ENCODE measurements around the gene KCNH1.

Gene KCNH1

GRCh38 chr1:210882414-210883221 lies 251.3 kb downstream of the KCNH1 start:
- no peak for DNase-seq (ENCODE audit: low read depth)
- TF ChIP-seq, protein P1, sequence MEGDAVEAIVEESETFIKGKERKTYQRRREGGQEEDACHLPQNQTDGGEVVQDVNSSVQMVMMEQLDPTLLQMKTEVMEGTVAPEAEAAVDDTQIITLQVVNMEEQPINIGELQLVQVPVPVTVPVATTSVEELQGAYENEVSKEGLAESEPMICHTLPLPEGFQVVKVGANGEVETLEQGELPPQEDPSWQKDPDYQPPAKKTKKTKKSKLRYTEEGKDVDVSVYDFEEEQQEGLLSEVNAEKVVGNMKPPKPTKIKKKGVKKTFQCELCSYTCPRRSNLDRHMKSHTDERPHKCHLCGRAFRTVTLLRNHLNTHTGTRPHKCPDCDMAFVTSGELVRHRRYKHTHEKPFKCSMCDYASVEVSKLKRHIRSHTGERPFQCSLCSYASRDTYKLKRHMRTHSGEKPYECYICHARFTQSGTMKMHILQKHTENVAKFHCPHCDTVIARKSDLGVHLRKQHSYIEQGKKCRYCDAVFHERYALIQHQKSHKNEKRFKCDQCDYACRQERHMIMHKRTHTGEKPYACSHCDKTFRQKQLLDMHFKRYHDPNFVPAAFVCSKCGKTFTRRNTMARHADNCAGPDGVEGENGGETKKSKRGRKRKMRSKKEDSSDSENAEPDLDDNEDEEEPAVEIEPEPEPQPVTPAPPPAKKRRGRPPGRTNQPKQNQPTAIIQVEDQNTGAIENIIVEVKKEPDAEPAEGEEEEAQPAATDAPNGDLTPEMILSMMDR (IDR thresholded peaks at IDR 0.05; ENCODE audit: low read depth, low read length, missing control alignments) = no peak
- no peak overlapping the region for H3K4me3 ChIP-seq (ENCODE audit: low read depth, low read length)

DNA sequence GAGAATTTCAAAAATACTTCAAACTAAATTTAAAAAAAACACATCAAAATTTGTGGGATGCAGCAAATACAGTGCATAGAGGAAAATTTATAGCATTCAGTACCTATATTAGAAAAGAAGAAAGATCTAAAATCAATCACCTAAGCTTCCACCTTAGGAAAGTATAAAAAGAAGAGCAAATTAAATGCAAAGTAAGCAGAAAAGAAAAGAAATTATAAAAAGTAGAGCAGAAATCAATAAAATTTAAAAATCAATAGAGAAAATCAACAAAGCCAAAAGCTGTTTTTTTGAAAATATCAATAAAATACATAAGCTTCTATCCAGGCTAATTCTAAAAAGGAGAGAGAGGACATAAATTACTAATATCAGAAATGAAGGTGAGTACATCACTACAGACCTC lies 255.4 kb downstream of the KCNH1 start:
- TF ChIP-seq, protein P1 (IDR thresholded peaks at IDR 0.05; ENCODE audit: low read depth, low read length, missing control alignments) = no peak
- no peak overlapping the region for H3K4me3 ChIP-seq (ENCODE audit: low read depth, low read length)
- DNase-seq (ENCODE audit: low read depth) = no peak

DNA sequence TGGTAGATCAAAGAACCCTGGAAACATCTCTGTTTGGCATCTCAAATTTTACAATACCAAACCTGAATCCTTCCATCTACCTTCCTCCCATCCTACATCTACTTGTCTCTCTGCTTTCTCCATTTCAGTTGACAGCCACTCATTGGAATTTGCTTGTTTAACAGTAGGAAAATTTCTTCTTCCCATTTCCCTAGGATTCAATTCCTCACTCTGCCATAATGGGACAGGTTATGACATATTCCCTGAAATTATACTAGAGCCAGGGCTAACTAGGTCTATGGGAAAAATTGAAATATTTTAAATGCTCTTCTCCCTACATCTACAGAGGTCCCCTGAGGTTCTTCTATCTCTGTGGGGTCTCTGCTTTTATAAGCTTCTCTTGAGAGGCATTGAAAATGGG lies 257.7 kb downstream of the KCNH1 start:
- no peak for DNase-seq (ENCODE audit: low read depth)
- no peak overlapping the region for H3K4me3 ChIP-seq (ENCODE audit: low read depth, low read length)
- TF ChIP-seq, protein P1 (IDR thresholded peaks at IDR 0.05; ENCODE audit: low read depth, low read length, missing control alignments) = no peak

DNA sequence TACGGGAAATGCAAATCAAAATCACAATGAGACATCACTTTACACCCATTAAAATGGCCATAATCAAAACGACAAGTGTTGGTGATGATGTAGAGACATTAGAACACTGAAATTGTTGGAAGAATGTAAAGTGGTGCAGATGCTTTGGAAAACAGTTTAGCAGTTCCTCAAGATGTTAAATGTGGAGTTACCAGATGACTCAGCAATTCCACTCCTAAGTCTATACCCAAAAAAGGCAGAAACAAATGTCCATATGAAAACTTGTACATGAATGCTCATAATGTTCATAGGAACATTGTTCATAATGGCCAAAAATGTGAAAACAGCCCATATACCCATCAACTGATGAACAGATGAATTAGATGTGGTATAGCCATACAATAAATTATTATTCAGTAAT lies 267.4 kb downstream of the KCNH1 start:
- TF ChIP-seq, protein P1 (IDR thresholded peaks at IDR 0.05; ENCODE audit: low read depth, low read length, missing control alignments) = no peak
- DNase-seq (ENCODE audit: low read depth) = no peak
- H3K4me3 ChIP-seq (ENCODE audit: low read depth, low read length) = no peak overlapping the region

DNA sequence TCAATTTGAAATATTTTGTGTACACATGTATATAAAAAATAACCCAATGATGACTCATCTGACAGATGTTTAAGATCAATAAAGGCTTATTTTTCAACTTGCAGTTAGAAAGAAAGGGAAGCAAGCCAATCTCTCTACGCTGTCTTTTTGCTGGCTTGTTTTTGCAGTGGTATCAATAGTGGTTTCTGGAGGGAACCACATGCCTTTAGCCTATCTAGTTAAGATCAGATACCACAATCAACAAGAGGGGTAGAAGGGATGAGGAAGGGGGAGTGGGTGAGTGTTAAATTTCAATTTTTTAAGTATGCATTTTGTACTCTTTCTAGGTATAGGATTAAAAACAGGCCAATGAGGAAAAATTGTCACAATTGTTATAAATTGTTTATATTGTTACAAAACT lies 276.2 kb downstream of the KCNH1 start:
- DNase-seq (ENCODE audit: low read depth) = no peak
- H3K4me3 ChIP-seq (ENCODE audit: low read depth, low read length) = no peak overlapping the region
- TF ChIP-seq, protein P1 (IDR thresholded peaks at IDR 0.05; ENCODE audit: low read depth, low read length, missing control alignments) = no peak

DNA sequence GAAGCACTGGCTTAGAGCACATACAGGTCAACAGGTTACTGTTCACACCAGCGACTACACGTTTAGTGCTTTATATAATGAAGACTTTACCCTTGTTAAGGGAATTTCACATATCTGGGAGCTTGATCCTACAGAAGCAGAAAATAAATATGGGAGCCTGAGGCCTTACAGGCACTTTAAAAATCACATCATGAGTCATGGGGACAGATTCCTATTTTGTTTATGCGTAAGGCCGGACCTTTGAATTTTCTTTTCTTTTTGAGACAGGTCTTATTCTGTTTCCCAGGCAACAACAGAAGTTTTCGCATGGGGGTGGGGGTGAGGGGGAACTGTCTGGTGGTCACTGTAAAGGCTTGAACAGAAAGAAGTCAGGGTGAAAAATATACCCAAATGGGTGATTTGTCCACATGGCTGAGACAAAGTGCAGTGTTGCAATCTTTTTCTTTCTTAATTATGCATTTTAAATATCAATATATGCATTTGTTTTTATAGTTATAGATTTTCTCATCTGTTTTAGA lies 276.7 kb downstream of the KCNH1 start:
- no peak overlapping the region for H3K4me3 ChIP-seq (ENCODE audit: low read depth, low read length)
- DNase-seq (ENCODE audit: low read depth) = no peak
- TF ChIP-seq, protein P1 (IDR thresholded peaks at IDR 0.05; ENCODE audit: low read depth, low read length, missing control alignments) = no peak

DNA sequence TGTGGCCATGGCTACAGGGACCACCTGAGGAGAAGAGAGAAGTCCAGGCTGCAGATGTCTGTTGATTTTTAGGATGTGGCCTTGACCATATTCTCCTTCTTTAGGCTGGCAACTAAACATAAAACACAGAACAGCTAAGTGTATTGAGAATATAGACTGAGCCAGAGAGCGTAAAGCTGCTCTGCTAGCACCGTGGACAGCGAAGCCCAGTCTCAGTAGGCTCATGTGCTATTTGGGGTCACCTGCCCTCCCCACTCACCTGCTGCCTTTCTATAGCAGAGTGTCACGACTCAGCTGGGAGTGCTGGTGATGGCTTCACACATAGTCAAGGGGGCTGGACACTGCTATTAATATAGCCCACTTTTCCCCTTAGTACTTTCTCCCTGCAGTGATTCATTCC lies 278.5 kb downstream of the KCNH1 start:
- TF ChIP-seq, protein P1 (IDR thresholded peaks at IDR 0.05; ENCODE audit: low read depth, low read length, missing control alignments) = no peak
- H3K4me3 ChIP-seq (ENCODE audit: low read depth, low read length) = no peak overlapping the region
- DNase-seq (ENCODE audit: low read depth) = no peak

Measured in GM12864 (cell line).